Fibroblast of mammary gland (primary cell): Measurements from ENCODE around the gene KBTBD7.

ENCODE experiments used
- DNase-seq: peaks from one replicate; pipeline ENCODE4 v3.0.0-alpha.2; 2010; ENCODE audit warnings: low read depth
- H3K4me3 ChIP-seq: 2 replicates; pipeline ENCODE4 v1.5.1; 2011; ENCODE audit warnings: low read depth, mild to moderate bottlenecking, low read length, moderate library complexity; ENCODE audit not compliant: control insufficient read depth
- CTCF ChIP-seq: conservative IDR thresholded peaks from 2 replicates; pipeline ENCODE4 v1.5.1; 2011; ENCODE audit warnings: low read depth, low read length, inconsistent platforms; ENCODE audit not compliant: control insufficient read depth, insufficient read depth

KBTBD7 gene

GRCh38 chr13:41213919-41214318 is 19.6 kb upstream of the KBTBD7 start:
- H3K4me3 ChIP-seq, result no peak overlapping the region
- no peak for TF ChIP-seq CTCF

GRCh38 chr13:41213316-41213715 is 18.9 kb upstream of the KBTBD7 start:
- TF ChIP-seq CTCF, result no peak
- no peak overlapping the region for H3K4me3 ChIP-seq
- DNase-seq, result no peak

More at GRCh38 chr13:41213919-41214318, 19.6 kb upstream of the KBTBD7 start:
- DNase-seq, result no peak

- no peak for DNase-seq
- TF ChIP-seq CTCF, result no peak
- no peak overlapping the region for H3K4me3 ChIP-seq
Observed at GRCh38 chr13:41212881-41213280, 18.5 kb upstream of the KBTBD7 start.

- no peak for DNase-seq
- no peak for TF ChIP-seq CTCF
- no peak overlapping the region for H3K4me3 ChIP-seq
Observed at GRCh38 chr13:41211062-41211461, 16.7 kb upstream of the KBTBD7 start.

- no peak for TF ChIP-seq CTCF
- no peak for DNase-seq
Observed at GRCh38 chr13:41206467-41206866, 12.1 kb upstream of the KBTBD7 start.

GRCh38 chr13:41203810-41204209 is 9.4 kb upstream of the KBTBD7 start:
- DNase-seq, result no peak
- TF ChIP-seq CTCF, result no peak
- no peak overlapping the region for H3K4me3 ChIP-seq

More at GRCh38 chr13:41206467-41206866, 12.1 kb upstream of the KBTBD7 start:
- H3K4me3 ChIP-seq, result no peak overlapping the region

GRCh38 chr13:41200126-41200525 is 5.8 kb upstream of the KBTBD7 start:
- no peak for TF ChIP-seq CTCF
- DNase-seq, result no peak

More at GRCh38 chr13:41200126-41200525, 5.8 kb upstream of the KBTBD7 start:
- H3K4me3 ChIP-seq, result no peak overlapping the region
